ENCODE data around the gene JPH3. TPM values are rescaled to one million over a fixed set of nuclear protein-coding genes. Genes with fewer than 3 reads are reported as not detected.

Gene JPH3
- polyA plus RNA-seq, 1 donor (not counting 4 experiments of a cell fraction or from before 2014, with no cell fraction given) = not detected

DNA sequence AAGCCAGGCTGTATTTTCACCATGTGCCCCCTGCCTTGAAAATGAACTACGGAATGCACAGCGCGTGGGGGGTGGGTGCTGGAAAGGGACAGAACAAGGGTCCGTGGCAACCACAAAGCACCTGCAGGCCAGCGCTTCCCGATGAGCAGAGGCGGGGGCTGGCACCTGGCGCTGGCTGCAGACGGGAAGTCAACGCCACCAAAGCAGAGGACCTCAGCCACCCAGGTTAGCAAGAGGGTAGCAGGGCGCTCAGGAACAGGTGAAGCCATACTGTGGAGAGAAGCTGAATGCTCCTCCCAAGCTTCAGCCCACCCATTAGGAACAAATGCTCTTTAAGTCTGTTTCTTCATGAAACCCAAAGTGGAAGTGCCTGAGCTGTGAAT, 98.8 kb downstream of the JPH3 start:
- no peaks in the 10 kb centered on the region for H3K9me1 ChIP-seq (ENCODE audit: control insufficient read depth, extremely low read depth, insufficient read depth, low read length)
- no peaks in the 10 kb centered on the region for H3K27me3 ChIP-seq (ENCODE audit: control insufficient read depth, extremely low read depth, insufficient read depth, low read length)
- no peaks in the 10 kb centered on the region for H4K20me1 ChIP-seq (ENCODE audit: control insufficient read depth, extremely low read depth, insufficient read depth, low read length)
- no peak for DNase-seq (ENCODE audit: low read depth, low spot score)
- TF ChIP-seq, protein P1, sequence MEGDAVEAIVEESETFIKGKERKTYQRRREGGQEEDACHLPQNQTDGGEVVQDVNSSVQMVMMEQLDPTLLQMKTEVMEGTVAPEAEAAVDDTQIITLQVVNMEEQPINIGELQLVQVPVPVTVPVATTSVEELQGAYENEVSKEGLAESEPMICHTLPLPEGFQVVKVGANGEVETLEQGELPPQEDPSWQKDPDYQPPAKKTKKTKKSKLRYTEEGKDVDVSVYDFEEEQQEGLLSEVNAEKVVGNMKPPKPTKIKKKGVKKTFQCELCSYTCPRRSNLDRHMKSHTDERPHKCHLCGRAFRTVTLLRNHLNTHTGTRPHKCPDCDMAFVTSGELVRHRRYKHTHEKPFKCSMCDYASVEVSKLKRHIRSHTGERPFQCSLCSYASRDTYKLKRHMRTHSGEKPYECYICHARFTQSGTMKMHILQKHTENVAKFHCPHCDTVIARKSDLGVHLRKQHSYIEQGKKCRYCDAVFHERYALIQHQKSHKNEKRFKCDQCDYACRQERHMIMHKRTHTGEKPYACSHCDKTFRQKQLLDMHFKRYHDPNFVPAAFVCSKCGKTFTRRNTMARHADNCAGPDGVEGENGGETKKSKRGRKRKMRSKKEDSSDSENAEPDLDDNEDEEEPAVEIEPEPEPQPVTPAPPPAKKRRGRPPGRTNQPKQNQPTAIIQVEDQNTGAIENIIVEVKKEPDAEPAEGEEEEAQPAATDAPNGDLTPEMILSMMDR (optimal IDR thresholded peaks at IDR 0.05 in 1 of 3, IDR thresholded peaks at IDR 0.05 in 1 of 3, conservative IDR thresholded peaks at IDR 0.05 in 1 of 3; ENCODE audit: extremely low read depth in 1 of 3, insufficient read depth in 2 of 3, low read length in 3 of 3) = no peak
- no peak for TF ChIP-seq EZH2 (IDR thresholded peaks at IDR 0.05; ENCODE audit: low read length)
- no peak overlapping the region for H3K4me2 ChIP-seq (ENCODE audit: control insufficient read depth, extremely low read depth, insufficient read depth, low read depth, low read length)
- no peaks in the 10 kb centered on the region for H3K4me1 ChIP-seq (ENCODE audit: control insufficient read depth, extremely low read depth, insufficient read depth, low read length)
- H2AFZ ChIP-seq (ENCODE audit: control insufficient read depth, low read length) = no peak overlapping the region
- no peak for FAIRE-seq
- H3K27ac ChIP-seq (ENCODE audit: control insufficient read depth, insufficient read depth, low read length) = no peak overlapping the region
- dilution Hi-C loops (cut with MboI; ENCODE audit: extremely low pct_ligation_motif_present, low sequenced_read_pairs) = no loop called here
- no peaks in the 10 kb centered on the region for H3K9me3 ChIP-seq (ENCODE audit: control insufficient read depth, low read depth, low read length)
- peaks cover 8 to 10% of the 10 kb centered on the region in 2 experiments for H3K36me3 ChIP-seq (ENCODE audit: control insufficient read depth in 2 of 2, extremely low read depth in 1 of 2, insufficient read depth in 2 of 2, low read length in 2 of 2)
- no peak overlapping the region for H3K4me3 ChIP-seq (ENCODE audit: control insufficient read depth in 2 of 3, extremely low read depth in 1 of 3, insufficient read depth in 2 of 3, low read depth in 1 of 3, low read length in 3 of 3)
- no peaks in the 10 kb centered on the region for H3K79me2 ChIP-seq (ENCODE audit: control insufficient read depth, insufficient read depth, low read length)
- no peak overlapping the region for H3K9ac ChIP-seq (ENCODE audit: control insufficient read depth, extremely low read depth, insufficient read depth, low read length)

DNA sequence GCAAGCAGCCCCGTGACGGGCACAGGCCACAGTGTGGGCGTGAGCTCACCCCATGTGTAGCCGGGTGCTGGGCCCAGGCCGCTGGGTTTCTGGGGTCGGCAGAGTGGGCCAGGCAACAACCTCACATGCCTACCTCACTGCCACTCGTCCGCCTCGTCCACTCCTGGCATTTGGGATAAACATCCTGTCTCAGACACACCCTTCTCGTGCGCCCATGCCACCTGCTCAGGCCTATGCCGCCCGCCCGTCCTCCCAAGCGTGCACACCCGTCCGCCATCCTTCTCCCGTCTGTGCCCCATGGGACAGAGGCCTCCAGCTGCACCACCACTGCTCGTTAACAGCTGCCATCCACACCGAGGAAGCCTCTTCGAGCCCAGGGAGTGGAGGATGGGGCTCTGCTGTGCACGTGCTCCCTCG, 99.2 kb downstream of the JPH3 start:
- H3K27me3 ChIP-seq (ENCODE audit: control insufficient read depth, extremely low read depth, insufficient read depth, low read length) = no peaks in the 10 kb centered on the region
- FAIRE-seq (no peak), DNase-seq (ENCODE audit: low read depth, low spot score) (no peak)
- dilution Hi-C loops (cut with MboI; ENCODE audit: extremely low pct_ligation_motif_present, low sequenced_read_pairs) = no loop called here
- no peaks in the 10 kb centered on the region for H3K4me1 ChIP-seq (ENCODE audit: control insufficient read depth, extremely low read depth, insufficient read depth, low read length)
- H2AFZ ChIP-seq (ENCODE audit: control insufficient read depth, low read length) = no peak overlapping the region
- TF ChIP-seq, protein P1 (optimal IDR thresholded peaks at IDR 0.05 in 1 of 3, IDR thresholded peaks at IDR 0.05 in 1 of 3, conservative IDR thresholded peaks at IDR 0.05 in 1 of 3; ENCODE audit: extremely low read depth in 1 of 3, insufficient read depth in 2 of 3, low read length in 3 of 3) = no peak
- TF ChIP-seq EZH2 (IDR thresholded peaks at IDR 0.05; ENCODE audit: low read length) = no peak
- H3K9ac ChIP-seq (ENCODE audit: control insufficient read depth, extremely low read depth, insufficient read depth, low read length) = no peak overlapping the region
- no peaks in the 10 kb centered on the region for H4K20me1 ChIP-seq (ENCODE audit: control insufficient read depth, extremely low read depth, insufficient read depth, low read length)
- H3K9me3 ChIP-seq (ENCODE audit: control insufficient read depth, low read depth, low read length) = no peaks in the 10 kb centered on the region
- no peak overlapping the region for H3K4me2 ChIP-seq (ENCODE audit: control insufficient read depth, extremely low read depth, insufficient read depth, low read depth, low read length)
- H3K79me2 ChIP-seq (ENCODE audit: control insufficient read depth, insufficient read depth, low read length) = no peaks in the 10 kb centered on the region
- peaks cover 5 to 10% of the 10 kb centered on the region in 2 experiments for H3K36me3 ChIP-seq (ENCODE audit: control insufficient read depth in 2 of 2, extremely low read depth in 1 of 2, insufficient read depth in 2 of 2, low read length in 2 of 2)
- no peak overlapping the region for H3K27ac ChIP-seq (ENCODE audit: control insufficient read depth, insufficient read depth, low read length)
- no peak overlapping the region for H3K4me3 ChIP-seq (ENCODE audit: control insufficient read depth in 2 of 3, extremely low read depth in 1 of 3, insufficient read depth in 2 of 3, low read depth in 1 of 3, low read length in 3 of 3)
- H3K9me1 ChIP-seq (ENCODE audit: control insufficient read depth, extremely low read depth, insufficient read depth, low read length) = no peaks in the 10 kb centered on the region
